SJSA1 (cell line): ENCODE data around the gene SIGLEC8. TPM values are rescaled to one million over a fixed set of nuclear protein-coding genes. Genes with fewer than 3 reads are reported as not detected.
A peak's percentile ranks its signal among the peaks of the same experiment; 100 is the strongest.
"Not testable (repeated sequence)": the region's sequence is repeated elsewhere in the genome, so short reads cannot be mapped to it uniquely, and the experiment has no call there.

Experiments used
- DNase-seq, 2 experiments: peaks; one replicate each; pipeline ENCODE4 v3.0.0-alpha.2; 2015 to 2020; ENCODE audit warnings: low spot score in 2 of 2, low read depth in 1 of 2
- H3K27ac ChIP-seq: fragments of 250-450 bp; sonication (Bioruptor Pico); 2 replicates; pipeline ENCODE4 v1.5.1; 2020; ENCODE audit warnings: mild to moderate bottlenecking, moderate library complexity
- H3K27me3 ChIP-seq: fragments of 250-450 bp; sonication (Bioruptor Pico); replicated peaks from 2 replicates; pipeline ENCODE4 v1.5.1; 2020; ENCODE audit warnings: mild to moderate bottlenecking, moderate library complexity
- H3K36me3 ChIP-seq: fragments of 250-450 bp; sonication (Bioruptor Pico); 2 replicates; pipeline ENCODE4 v1.5.1; 2020; ENCODE audit warnings: mild to moderate bottlenecking
- H3K4me1 ChIP-seq: fragments of 250-450 bp; sonication (Bioruptor Pico); replicated peaks from 2 replicates; pipeline ENCODE4 v1.6.1; 2021; ENCODE audit warnings: mild to moderate bottlenecking
- H3K4me3 ChIP-seq: fragments of 250-450 bp; sonication (Bioruptor Pico); 2 replicates; pipeline ENCODE4 v1.5.1; 2020; ENCODE audit warnings: mild to moderate bottlenecking
- H3K9me3 ChIP-seq: fragments of 250-450 bp; sonication (Bioruptor Pico); replicated peaks from 2 replicates; pipeline ENCODE4 v1.5.1; 2020; ENCODE audit warnings: mild to moderate bottlenecking
- total RNA-seq: library from RNA; depleted of rRNA; stranded (reverse); fragments of >200 nt; shearing (Covaris generic); gene quantifications from 2 replicates; pipeline ENCODE4 v1.2.3, GENCODE V29; 2014

Gene SIGLEC8
- total RNA-seq, 1 experiment from 2014 or later = not detected

DNA sequence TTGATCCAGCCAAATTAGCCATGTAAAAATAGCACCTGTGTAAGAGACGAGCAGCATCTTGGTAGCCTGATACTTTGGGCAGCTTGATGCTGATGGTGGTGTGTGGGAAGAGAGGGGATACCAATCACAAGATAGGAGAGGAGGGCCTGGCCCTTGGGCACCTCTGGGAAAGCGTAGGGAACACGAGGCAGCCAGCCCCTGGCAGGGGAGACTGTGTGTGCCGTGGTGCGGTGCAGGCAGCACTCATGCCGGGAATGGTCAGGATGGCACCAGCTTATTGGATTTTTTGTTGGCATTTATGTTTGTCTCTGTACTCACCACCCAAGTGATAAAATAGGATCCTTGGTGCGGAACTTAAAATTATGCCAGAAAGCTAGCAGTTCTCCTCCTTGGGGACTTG lies 10.2 kb downstream of the SIGLEC8 start:
- Histone ChIP-seq H3K4me1 (no peaks in the 10 kb centered on the region), H3K9me3 (no peaks in the 10 kb centered on the region), H3K27ac (no peak overlapping the region), H3K36me3 (no peaks in the 10 kb centered on the region), H3K4me3 (no peak overlapping the region), H3K27me3 (no peaks in the 10 kb centered on the region)
- DNase-seq = no peak

DNA sequence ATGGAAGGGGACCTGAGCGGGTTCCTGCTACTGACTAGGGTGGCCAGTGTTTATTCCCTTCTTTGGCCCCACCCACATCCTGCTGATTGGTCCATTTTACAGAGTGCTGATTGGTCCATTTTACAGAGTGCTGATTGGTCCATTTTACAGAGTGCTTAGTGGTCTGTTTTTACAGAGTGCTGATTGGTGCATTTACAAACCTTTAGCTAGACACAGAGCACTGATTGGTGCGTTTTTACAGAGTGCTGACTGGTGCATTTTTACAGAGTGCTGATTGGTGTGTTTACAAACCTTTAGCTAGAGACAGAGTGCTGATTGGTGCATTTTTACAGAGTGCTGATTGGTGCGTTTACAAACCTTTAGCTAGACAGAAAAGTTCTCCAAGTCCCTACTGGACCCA lies 10.7 kb downstream of the SIGLEC8 start:
- H3K4me3 ChIP-seq, DNase-seq, H3K27me3 ChIP-seq, H3K4me1 ChIP-seq, H3K36me3 ChIP-seq, H3K27ac ChIP-seq, H3K9me3 ChIP-seq: not testable (repeated sequence)

DNA sequence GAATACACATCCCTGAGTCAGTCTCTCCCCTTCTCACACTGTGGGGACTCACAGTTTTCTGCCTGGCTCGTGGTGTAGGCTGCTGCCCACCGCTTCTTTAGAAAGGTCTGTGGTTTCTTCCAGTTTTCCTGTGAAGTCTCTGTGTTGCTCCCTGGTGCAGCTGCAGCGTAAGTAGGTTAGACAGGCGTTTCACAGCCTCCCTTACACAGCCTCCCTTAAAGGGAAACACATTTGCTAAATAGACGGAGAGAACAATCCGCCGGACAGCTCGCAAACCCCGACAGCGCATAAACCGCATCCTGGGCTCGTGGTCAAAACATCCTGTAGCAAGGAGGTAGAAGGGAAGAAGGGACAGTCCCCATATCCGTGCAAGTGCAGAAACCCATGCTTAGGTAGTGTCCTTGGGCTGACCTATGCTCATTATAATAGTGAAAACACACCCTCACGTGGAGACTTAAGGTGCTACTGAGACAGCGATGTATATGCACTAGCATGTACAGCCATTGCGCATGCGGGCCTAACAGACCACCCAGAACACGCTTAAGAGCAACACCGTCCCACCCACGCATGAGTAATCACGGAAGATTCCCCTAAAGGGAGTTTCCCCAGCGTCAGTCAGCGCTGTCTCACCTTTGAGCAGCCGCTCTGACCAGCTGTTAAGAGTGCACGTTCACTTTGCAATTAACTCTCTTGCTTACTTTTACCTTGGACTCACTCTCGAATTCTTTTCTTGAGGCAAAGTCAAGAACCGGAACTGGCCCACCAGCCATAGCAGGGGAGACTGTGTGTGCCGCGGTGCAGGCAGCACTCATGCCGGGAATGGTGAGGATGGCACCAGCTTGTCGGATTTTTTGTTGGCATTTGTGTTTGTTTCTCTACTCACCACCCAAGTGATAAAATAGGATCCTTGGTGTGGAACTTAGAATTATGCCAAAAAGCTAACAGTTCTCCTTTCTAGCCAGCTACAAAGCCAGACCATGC lies 16.6 kb downstream of the SIGLEC8 start:
- H3K9me3 ChIP-seq = no peaks in the 10 kb centered on the region
- H3K4me1 ChIP-seq = peaks cover 20% of the 10 kb centered on the region
- H3K27ac ChIP-seq = no peak overlapping the region
- H3K27me3 ChIP-seq = no peaks in the 10 kb centered on the region
- no peaks in the 10 kb centered on the region for H3K36me3 ChIP-seq
- peak overlapping the region; percentile 23 for H3K4me3 ChIP-seq
- peak; percentile 46 to 65 for DNase-seq

DNA sequence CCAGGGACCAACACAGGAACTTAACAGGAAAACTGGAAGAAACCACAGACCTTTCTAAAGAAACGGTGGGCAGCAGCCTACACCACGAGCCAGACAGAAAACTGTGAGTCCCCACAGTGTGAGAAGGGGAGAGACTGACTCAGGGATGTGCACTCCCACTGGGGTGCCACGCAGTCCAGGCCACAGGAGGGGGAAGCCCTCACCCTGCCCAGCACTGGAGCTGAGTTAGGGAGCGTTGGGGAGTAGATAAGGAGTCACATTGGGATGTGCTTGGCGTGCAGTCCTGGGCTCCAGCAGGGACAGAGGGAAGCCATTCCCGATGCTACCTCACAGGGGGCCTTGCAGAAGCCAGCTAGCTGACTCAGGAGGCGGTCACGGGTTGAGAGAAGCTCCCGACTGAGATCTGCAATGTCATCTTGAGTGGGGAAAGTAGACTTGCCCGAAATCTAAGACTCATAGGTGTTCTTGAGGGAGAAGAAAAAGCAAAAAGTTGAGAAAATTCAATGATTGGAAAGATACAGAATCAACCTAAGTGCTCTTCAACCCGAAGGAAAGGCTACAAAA lies 17.3 kb downstream of the SIGLEC8 start:
- no peak overlapping the region for H3K27ac ChIP-seq
- no peaks in the 10 kb centered on the region for H3K36me3 ChIP-seq
- DNase-seq = no peak
- H3K9me3 ChIP-seq = no peaks in the 10 kb centered on the region
- H3K4me1 ChIP-seq = peaks cover 20% of the 10 kb centered on the region
- H3K27me3 ChIP-seq = no peaks in the 10 kb centered on the region
- H3K4me3 ChIP-seq = no peak overlapping the region; the same call in 1 of the 2 replicates

DNA sequence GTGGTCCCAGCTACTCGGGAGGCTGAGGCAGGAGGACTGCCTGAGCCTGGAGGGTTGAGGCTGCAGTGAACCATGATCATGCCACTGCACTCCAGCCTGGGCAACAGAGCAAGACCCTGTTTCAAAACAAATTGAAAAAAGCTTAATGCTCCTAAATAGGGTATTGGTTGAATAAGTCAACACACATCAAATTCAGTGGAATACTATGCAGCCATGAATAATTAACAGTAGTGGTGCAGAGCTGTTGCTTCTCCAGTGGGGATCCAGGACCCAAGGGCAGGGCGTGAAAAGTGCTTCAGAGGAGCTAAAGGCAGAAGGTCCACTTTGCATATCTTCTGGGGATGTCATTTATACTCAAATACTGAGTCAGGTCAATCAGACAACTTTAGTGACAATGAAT lies 18.2 kb downstream of the SIGLEC8 start:
- Histone ChIP-seq H3K4me1 (peaks cover 20% of the 10 kb centered on the region), H3K9me3 (no peaks in the 10 kb centered on the region), H3K27ac (no peak overlapping the region), H3K27me3 (no peaks in the 10 kb centered on the region), H3K4me3 (no peak overlapping the region), H3K36me3 (no peaks in the 10 kb centered on the region)
- DNase-seq = no peak

DNA sequence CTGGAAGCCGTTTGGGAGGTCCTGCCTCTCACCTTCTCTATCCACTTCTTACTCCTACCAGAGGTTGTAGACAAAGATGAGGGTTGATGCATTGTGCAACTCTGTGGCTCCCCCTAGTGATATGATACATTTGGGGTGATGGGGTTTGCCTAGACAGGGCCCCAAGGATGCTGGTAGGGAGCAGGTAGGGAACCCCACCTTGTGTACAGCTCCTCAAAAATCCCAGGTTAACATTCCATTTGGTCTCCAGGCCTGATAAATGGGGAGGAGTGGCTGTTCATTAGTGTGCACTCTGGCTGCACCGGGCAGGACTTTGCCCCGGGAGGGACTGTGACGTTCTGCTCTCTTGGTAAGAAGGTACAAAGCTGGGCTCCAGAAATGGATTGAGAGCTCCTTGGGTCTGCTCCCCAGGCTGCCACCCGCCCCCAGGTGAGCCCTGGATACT lies 19.2 kb downstream of the SIGLEC8 start:
- Histone ChIP-seq H3K4me3 (no peak overlapping the region), H3K36me3 (no peaks in the 10 kb centered on the region), H3K4me1 (peaks cover 20% of the 10 kb centered on the region), H3K27me3 (no peaks in the 10 kb centered on the region), H3K27ac (no peak overlapping the region), H3K9me3 (no peaks in the 10 kb centered on the region)
- no peak for DNase-seq

DNA sequence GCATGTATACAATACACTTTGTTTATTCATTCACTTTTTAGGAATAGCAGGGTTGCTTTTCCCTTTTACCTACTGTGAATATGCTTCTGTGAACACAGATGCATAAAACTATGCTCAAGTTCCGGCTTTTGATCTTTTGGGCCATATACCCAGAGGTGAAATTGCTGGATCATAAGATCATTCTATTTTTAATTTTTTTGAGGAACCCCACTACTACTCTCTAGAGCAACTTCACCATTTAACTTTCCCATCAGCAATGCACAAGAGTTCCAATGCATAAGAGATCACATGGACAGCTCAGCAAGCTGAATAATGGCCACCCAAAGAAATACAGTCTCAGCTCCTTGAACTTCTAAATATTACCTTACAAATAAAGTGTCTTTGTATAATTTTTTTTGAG lies 23.8 kb downstream of the SIGLEC8 start:
- Histone ChIP-seq H3K27ac (no peak overlapping the region), H3K27me3 (0 out of 2 replicates have a peak, but pooled peaks cover 2% of the 10 kb centered on the region), H3K4me1 (no peaks in the 10 kb centered on the region), H3K4me3 (no peak overlapping the region), H3K36me3 (no peaks in the 10 kb centered on the region), H3K9me3 (no peaks in the 10 kb centered on the region)
- no peak for DNase-seq

DNA sequence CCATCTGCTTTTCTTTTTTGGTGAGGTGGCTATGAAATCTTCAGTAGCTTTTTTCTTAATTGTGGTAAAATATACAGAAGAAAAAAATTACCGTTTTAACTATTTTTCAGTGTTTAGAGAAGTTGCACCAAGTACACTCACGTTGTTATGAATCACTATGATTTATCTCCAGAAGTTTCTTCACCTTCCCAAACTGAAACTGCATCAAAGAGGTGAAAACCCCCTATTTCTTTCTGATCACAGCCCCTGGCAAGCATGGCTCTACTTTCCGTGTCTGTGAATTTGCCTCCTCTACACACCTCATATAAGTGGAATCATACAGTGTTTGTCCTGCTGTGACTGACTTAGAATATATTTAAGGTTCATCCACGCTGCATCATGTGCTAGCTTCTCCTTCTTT lies 25.2 kb downstream of the SIGLEC8 start:
- Histone ChIP-seq H3K27me3 (peaks cover 2% of the 10 kb centered on the region; the same call in 1 of the 2 replicates), H3K36me3 (no peaks in the 10 kb centered on the region)

DNA sequence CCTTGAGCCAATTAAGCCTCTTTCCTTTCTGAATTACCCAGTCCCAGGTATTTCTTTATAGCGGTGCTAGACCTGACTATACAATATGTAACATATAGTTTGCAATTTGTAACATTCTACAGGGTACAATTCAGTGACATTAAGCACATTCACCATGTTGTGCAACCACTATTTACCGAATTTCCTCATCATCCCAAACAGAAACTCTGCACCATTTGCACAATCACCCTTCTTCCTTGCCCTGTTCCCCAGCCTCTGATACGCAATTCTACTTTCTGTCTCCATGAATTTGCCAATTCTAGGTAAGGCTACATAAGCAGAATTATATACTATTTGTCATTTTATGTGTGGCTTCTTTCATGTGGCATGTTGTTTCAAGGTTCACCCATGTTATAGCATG lies 27.1 kb downstream of the SIGLEC8 start:
- no peak for DNase-seq
- H3K36me3 ChIP-seq = no peaks in the 10 kb centered on the region
- no peaks in the 10 kb centered on the region for H3K9me3 ChIP-seq
- peaks cover 2% of the 10 kb centered on the region; the same call in 1 of the 2 replicates for H3K27me3 ChIP-seq
- no peak overlapping the region for H3K27ac ChIP-seq
- H3K4me3 ChIP-seq = no peak overlapping the region
- H3K4me1 ChIP-seq = no peaks in the 10 kb centered on the region

More for the DNA sequence above, 25.2 kb downstream of the SIGLEC8 start:
- no peaks in the 10 kb centered on the region for H3K4me1 ChIP-seq
- no peak overlapping the region for H3K27ac ChIP-seq
- no peaks in the 10 kb centered on the region for H3K9me3 ChIP-seq
- no peak overlapping the region for H3K4me3 ChIP-seq
- DNase-seq = no peak

DNA sequence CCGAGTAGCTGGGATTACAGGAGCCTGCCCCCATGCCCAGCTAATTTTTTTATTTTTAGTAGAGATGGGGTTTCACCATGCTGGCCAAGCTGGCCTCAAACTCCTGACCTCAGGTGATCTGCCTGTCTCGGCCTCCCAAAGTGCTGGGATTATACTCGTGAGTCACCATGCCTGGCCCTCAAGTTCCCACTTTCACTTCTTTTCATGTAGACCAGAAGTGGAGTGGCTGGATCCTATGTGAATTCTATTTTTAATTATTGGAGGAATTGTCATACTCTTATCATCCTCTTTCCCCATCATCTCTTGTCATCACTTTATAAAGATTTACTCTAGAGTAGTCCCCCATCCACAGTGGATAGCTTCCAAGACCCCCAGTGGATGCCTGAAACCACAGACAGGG lies 28.0 kb downstream of the SIGLEC8 start:
- Histone ChIP-seq H3K36me3 (no peaks in the 10 kb centered on the region), H3K4me1 (no peaks in the 10 kb centered on the region), H3K4me3 (no peak overlapping the region), H3K9me3 (no peaks in the 10 kb centered on the region), H3K27ac (no peak overlapping the region), H3K27me3 (peaks cover 2% of the 10 kb centered on the region; the same call in 1 of the 2 replicates)
- no peak for DNase-seq

DNA sequence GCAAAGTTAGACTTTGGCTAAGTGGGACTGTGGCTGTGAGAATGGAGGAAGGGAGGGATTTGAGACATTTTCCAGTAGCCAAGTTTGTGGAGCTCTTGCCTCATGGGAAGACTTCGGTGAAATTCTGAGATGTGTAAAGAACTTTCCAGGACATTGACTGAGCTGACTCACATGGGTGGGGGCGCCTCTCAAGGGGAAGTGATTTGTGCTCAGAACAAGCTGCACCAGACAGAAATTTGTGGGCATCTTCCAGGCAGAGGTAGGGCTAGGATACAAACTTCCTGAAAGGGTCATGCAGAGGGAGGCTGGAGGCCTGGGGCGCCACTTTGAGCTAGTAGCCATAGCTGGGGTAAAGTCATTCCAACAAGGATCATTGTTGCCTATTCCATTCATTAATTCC lies 31.1 kb downstream of the SIGLEC8 start:
- Histone ChIP-seq H3K36me3 (no peaks in the 10 kb centered on the region), H3K9me3 (no peaks in the 10 kb centered on the region), H3K4me3 (no peak overlapping the region), H3K27ac (no peak overlapping the region), H3K4me1 (no peaks in the 10 kb centered on the region), H3K27me3 (no peaks in the 10 kb centered on the region; the same call in 1 of the 2 replicates)
- DNase-seq = no peak

DNA sequence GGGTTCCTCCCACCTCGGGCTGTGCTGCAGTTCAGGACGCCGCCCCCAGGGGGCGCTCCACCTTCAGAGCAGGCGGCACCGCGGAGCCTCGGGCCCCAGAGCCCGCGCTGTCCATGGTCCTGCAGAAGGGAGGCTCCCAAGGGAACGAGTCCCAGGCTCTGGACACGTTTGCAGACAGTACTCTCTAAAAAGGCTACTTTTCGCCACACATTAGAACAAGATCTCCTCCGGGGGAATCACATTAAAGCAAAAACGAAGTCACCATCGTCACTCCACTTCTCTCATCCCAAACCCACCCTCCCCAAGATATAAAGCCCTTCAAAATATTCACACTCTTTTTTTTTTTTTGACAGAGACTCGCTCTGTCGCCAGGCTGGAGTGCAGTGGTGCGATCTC lies 36.2 kb downstream of the SIGLEC8 start:
- Histone ChIP-seq H3K9me3 (no peaks in the 10 kb centered on the region; the same call in 1 of the 2 replicates), H3K36me3 (no peaks in the 10 kb centered on the region), H3K4me1 (no peaks in the 10 kb centered on the region), H3K4me3 (no peak overlapping the region), H3K27ac (no peak overlapping the region), H3K27me3 (no peaks in the 10 kb centered on the region)
- peak; percentile 52 to 83 for DNase-seq

DNA sequence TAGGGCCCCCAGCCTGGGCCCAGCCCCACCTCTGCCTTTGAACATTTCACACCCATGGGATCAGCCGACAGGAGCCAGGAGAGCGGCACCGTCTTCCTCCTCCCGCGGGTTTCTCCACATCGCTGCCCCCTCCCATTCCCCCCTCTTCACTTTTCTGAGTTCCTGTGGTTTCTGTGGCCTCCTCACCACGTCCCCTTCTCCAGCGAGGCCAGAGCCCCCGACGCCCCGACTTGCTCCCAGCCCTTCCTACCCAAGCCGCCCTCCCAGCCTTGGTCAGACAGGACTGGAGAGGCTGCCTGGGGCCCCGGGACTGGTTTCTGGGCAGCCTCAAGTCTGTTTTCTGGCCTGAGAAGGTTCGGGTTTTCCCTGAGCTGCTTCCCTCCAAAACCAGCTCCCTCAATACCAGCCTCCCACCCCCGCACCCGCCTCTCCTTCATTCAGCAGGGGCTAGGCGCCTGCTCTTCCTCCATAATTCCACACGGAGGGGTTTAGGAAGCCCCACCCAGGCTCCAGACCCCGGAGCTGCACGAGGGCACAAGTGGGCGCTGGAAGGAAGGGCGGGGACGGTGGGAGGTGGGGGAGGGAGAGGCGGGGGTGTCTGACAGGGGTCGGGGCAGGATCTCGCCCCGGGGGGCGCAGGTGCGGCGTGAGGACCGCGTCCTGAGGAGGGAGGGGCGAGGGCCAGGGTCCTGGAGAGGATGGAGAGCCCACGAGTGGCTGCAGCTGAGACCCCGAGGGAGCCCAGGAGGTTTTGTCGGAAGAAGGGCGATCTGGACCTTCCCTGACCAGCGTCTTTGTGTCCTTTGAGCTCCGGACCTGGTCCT lies 36.8 kb downstream of the SIGLEC8 start:
- Histone ChIP-seq H3K9me3 (no peaks in the 10 kb centered on the region; the same call in 1 of the 2 replicates), H3K36me3 (no peaks in the 10 kb centered on the region), H3K27ac (no peak overlapping the region), H3K4me1 (no peaks in the 10 kb centered on the region), H3K27me3 (no peaks in the 10 kb centered on the region), H3K4me3 (no peak overlapping the region)
- DNase-seq = no peak
